Loucy (cell line): ENCODE results near the gene SLC35F5.
"Not testable (repeated sequence)": the region's sequence is repeated elsewhere in the genome, so short reads cannot be mapped to it uniquely, and the experiment has no call there.

Source experiments
- H2AFZ ChIP-seq: fragments of 200-600 bp; sonication (generic); 2 replicates; pipeline ENCODE4 v1.6.0; 2016; ENCODE audit warnings: antibody characterized with exemption, mild to moderate bottlenecking, low read length, moderate library complexity
- H3F3A ChIP-seq: fragments of 200-600 bp; 2 replicates; pipeline ENCODE4 v1.6.0; 2016; ENCODE audit warnings: antibody characterized with exemption, low read depth, mild to moderate bottlenecking
- H3K27me3 ChIP-seq: fragments of 200-600 bp; sonication (generic); 2 replicates; pipeline ENCODE4 v1.6.1; 2014; ENCODE audit warnings: low read length, mild to moderate bottlenecking; ENCODE audit not compliant: insufficient read depth, poor library complexity, severe bottlenecking
- H3K36me3 ChIP-seq: fragments of 200-600 bp; sonication (generic); 2 replicates; pipeline ENCODE4 v1.6.1; 2016; ENCODE audit warnings: low read length; ENCODE audit not compliant: insufficient read depth
- H3K4me1 ChIP-seq: fragments of 200-600 bp; sonication (generic); 2 replicates; pipeline ENCODE4 v1.5.1; 2014; ENCODE audit warnings: low read length, mild to moderate bottlenecking; ENCODE audit not compliant: insufficient read depth, poor library complexity, severe bottlenecking
- H3K4me2 ChIP-seq: fragments of 200-600 bp; sonication (generic); 2 replicates; pipeline ENCODE4 v1.6.0; 2014; ENCODE audit warnings: antibody characterized with exemption, low read length, low read depth, mild to moderate bottlenecking; ENCODE audit not compliant: poor library complexity, severe bottlenecking
- H3K4me3 ChIP-seq: fragments of 200-600 bp; sonication (generic); 2 replicates; pipeline ENCODE4 v1.5.1; 2014; ENCODE audit warnings: low read length, mild to moderate bottlenecking, mixed read lengths; ENCODE audit not compliant: poor library complexity, severe bottlenecking
- H3K79me2 ChIP-seq: fragments of 200-600 bp; sonication (generic); 2 replicates; pipeline ENCODE4 v1.6.1; 2014; ENCODE audit warnings: low read length; ENCODE audit not compliant: insufficient read depth
- H3K9ac ChIP-seq: fragments of 200-600 bp; sonication (generic); 2 replicates; pipeline ENCODE4 v1.6.0; 2014; ENCODE audit warnings: mild to moderate bottlenecking, low read depth, low read length, moderate library complexity; ENCODE audit not compliant: poor library complexity, severe bottlenecking
- H3K9me2 ChIP-seq: fragments of 200-600 bp; sonication (generic); replicated peaks from 2 replicates; pipeline ENCODE4 v1.6.1; 2016; ENCODE audit warnings: low read depth, low read length, mixed read lengths
- H3K9me3 ChIP-seq: fragments of 200-600 bp; sonication (generic); 2 replicates; pipeline ENCODE4 v1.6.1; 2014; ENCODE audit warnings: mild to moderate bottlenecking, antibody characterized with exemption, low read length, low read depth; ENCODE audit not compliant: insufficient read depth
- H4K20me1 ChIP-seq: fragments of 200-600 bp; sonication (generic); 2 replicates; pipeline ENCODE4 v1.6.0; 2014; ENCODE audit warnings: antibody characterized with exemption, low read length, mild to moderate bottlenecking; ENCODE audit not compliant: insufficient read depth, poor library complexity, severe bottlenecking
- EZH2phosphoT487 ChIP-seq: fragments of 200-600 bp; IDR thresholded peaks from 2 replicates; pipeline ENCODE4 v1.6.1; 2018; ENCODE audit warnings: antibody characterized with exemption, mild to moderate bottlenecking, moderate library complexity, borderline replicate concordance
- TF ChIP-seq, protein P1 (sequence below): fragments of 200-600 bp; sonication (generic); conservative IDR thresholded peaks from 2 replicates; pipeline ENCODE4 v1.5.1; 2014; ENCODE audit warnings: mild to moderate bottlenecking, antibody characterized with exemption, low read length

Gene SLC35F5

DNA sequence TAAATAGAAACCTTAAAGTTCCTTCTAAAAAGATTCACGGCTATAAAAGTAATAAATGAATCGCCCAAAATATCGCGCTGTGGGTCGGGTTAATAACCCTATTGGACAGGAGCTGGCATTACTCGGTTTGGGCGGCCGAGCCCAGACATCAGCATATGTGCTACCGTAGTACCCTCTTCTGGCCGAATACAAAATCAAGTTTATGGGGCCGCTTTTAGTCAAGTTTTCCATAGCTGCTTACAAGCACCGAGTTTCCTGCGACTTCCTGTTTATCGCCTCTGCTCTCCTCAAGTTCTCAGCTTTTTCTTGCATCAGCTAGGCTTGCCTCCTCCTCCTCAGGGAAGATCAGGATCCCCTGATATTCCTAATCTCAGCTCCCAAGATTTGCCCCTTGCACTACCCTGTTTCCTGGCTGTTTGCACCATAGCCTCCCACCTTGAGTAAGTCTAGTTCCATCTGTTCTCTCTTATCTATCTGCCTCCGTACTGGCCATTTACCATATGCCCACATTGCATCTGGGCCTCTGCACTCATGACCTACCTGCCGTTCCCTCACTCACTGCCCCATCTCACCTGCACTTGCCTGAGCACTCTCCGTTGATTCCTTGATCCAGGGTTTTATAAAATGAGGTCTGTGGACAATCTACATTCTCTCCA is 56.1 kb downstream of the SLC35F5 start:
- Histone ChIP-seq H3K4me2 (no peak overlapping the region), H3K36me3 (no peaks in the 10 kb centered on the region), H4K20me1 (no peaks in the 10 kb centered on the region), H3K4me1 (no peaks in the 10 kb centered on the region), H3K79me2 (no peaks in the 10 kb centered on the region), H2AFZ (no peak overlapping the region), H3K4me3 (no peak overlapping the region), H3K9me2 (no peaks in the 10 kb centered on the region), H3K9me3 (no peaks in the 10 kb centered on the region), H3F3A (no peaks in the 10 kb centered on the region), H3K9ac (no peak overlapping the region), H3K27me3 (no peaks in the 10 kb centered on the region)
- TF ChIP-seq, protein P1, sequence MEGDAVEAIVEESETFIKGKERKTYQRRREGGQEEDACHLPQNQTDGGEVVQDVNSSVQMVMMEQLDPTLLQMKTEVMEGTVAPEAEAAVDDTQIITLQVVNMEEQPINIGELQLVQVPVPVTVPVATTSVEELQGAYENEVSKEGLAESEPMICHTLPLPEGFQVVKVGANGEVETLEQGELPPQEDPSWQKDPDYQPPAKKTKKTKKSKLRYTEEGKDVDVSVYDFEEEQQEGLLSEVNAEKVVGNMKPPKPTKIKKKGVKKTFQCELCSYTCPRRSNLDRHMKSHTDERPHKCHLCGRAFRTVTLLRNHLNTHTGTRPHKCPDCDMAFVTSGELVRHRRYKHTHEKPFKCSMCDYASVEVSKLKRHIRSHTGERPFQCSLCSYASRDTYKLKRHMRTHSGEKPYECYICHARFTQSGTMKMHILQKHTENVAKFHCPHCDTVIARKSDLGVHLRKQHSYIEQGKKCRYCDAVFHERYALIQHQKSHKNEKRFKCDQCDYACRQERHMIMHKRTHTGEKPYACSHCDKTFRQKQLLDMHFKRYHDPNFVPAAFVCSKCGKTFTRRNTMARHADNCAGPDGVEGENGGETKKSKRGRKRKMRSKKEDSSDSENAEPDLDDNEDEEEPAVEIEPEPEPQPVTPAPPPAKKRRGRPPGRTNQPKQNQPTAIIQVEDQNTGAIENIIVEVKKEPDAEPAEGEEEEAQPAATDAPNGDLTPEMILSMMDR, result peak; percentile 24; the same call in 1 of the 2 replicates
- TF ChIP-seq EZH2phosphoT487, result no peak

DNA sequence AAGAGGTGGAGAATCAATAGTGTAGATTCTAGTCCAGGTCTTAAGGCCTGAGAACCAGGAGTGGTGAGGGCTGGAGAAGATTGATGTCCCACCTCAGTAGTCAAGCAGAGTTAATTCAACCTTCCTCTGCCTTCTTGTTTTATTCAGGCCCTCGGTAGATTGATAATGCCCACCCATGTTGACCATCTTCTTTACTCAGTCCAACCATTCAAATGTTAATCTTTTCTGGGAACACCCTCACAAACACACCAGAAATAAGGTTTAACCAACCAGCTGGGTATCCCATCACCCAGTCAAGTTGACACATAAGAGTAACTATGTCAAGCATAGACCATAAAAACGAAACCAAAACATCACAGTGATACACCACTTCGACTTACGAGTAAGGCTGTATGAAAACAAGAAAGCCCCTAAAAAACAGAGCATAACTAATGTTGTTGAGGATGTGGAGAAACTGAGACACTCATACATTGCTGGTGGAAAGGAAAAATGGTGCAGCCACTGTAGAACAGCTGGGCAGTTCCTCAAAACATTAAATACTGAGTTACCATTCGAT is 57.5 kb downstream of the SLC35F5 start:
- H3K79me2 ChIP-seq, result no peaks in the 10 kb centered on the region
- TF ChIP-seq, protein P1, result no peak
- TF ChIP-seq EZH2phosphoT487, result no peak
- H3K9me2 ChIP-seq, result no peaks in the 10 kb centered on the region
- H3F3A ChIP-seq, result no peaks in the 10 kb centered on the region
- H4K20me1 ChIP-seq, result no peaks in the 10 kb centered on the region
- H3K4me3 ChIP-seq, result no peak overlapping the region
- H3K9me3 ChIP-seq, result no peaks in the 10 kb centered on the region
- no peaks in the 10 kb centered on the region for H3K27me3 ChIP-seq
- H3K4me1 ChIP-seq, result peaks cover 11% of the 10 kb centered on the region
- H2AFZ ChIP-seq, result no peak overlapping the region
- no peak overlapping the region for H3K9ac ChIP-seq
- no peaks in the 10 kb centered on the region for H3K36me3 ChIP-seq
- no peak overlapping the region for H3K4me2 ChIP-seq

DNA sequence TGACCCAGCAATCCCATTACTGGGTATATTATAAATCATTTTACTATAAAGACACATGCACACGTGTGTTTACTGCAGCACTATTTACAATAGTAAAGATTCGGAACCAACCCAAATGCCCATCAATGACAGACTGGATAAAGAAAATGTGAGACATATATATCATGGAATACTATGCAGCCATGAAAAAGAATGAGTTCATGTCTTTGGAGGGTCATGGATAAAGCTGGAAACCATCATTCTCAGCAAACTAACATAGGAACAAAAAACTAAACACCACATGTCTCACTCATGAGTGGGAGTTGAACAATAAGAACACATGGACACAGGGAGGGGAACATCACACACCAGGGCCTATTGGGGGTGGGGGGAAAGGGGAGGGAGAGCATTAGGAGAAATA is 58.2 kb downstream of the SLC35F5 start:
- H3K79me2 ChIP-seq, H3K9me3 ChIP-seq, H3K36me3 ChIP-seq, H4K20me1 ChIP-seq, H3K9ac ChIP-seq, H3K4me3 ChIP-seq, H3F3A ChIP-seq, H2AFZ ChIP-seq, H3K27me3 ChIP-seq, H3K4me2 ChIP-seq, H3K9me2 ChIP-seq: not testable (repeated sequence)
- H3K4me1 ChIP-seq, result peaks cover 16% of the 10 kb centered on the region

DNA sequence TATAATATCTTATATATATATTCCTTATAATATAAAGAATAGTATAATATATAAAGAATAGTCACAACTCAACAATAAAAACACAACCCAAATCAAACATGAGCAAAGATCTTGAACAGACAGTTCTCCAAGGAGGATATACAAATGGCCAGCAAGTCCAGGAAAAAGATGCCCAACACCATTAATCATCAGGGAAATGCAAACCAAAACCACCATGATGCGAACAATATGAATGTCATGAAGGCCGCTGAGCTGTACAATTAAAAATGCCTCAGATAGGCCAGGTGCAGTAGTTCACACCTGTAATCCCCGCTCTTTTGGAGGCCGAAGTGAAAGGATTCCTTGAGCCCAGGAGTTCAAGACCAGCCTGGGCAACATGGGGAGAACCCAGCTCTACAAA is 58.9 kb downstream of the SLC35F5 start:
- H3K9me2 ChIP-seq, result no peaks in the 10 kb centered on the region
- H4K20me1 ChIP-seq, result no peaks in the 10 kb centered on the region
- peaks cover 21% of the 10 kb centered on the region for H3K4me1 ChIP-seq
- H3K79me2 ChIP-seq, result no peaks in the 10 kb centered on the region
- no peak overlapping the region for H3K4me2 ChIP-seq
- no peaks in the 10 kb centered on the region for H3K27me3 ChIP-seq
- H3K9me3 ChIP-seq, result no peaks in the 10 kb centered on the region
- H3K4me3 ChIP-seq, result no peak overlapping the region
- H3K9ac ChIP-seq, result no peak overlapping the region
- no peaks in the 10 kb centered on the region for H3K36me3 ChIP-seq
- no peak overlapping the region for H2AFZ ChIP-seq
- no peaks in the 10 kb centered on the region for H3F3A ChIP-seq
- TF ChIP-seq, protein P1, result no peak
- TF ChIP-seq EZH2phosphoT487, result no peak
